Measurements from ENCODE around the gene IGF1R. TPM values are rescaled to one million over a fixed set of nuclear protein-coding genes. Genes with fewer than 3 reads are reported as not detected.

The IGF1R gene
- total RNA-seq, 1 experiment from 2014 or later, result 71.3 TPM

GRCh38 chr15:98799461-98800390 lies 151.4 kb downstream of the IGF1R start:
- no peak overlapping the region for H2AFZ ChIP-seq
- DNase-seq, result peak; percentile 39 to 68
- peaks cover 68% of the 10 kb centered on the region for H3K4me1 ChIP-seq (replicated peaks; ENCODE audit: insufficient read depth)
- H3K79me2 ChIP-seq (ENCODE audit: low read depth), result peaks cover 78% of the 10 kb centered on the region
- peaks cover 7% of the 10 kb centered on the region for H4K20me1 ChIP-seq (ENCODE audit: insufficient read depth)
- no peaks in the 10 kb centered on the region for H3K27me3 ChIP-seq (ENCODE audit: insufficient read depth, low read depth)
- no TSS peak for BruUV-seq (replicated peaks)
- H3K36me3 ChIP-seq (ENCODE audit: low read depth), result no peaks in the 10 kb centered on the region
- ChIA-PET CTCF (interaction anchor here (0.5 to 0.9 kb wide), 5 partner anchors 20 to 260 kb away, joined by 3 to 6 read pairs (median 4); no protein-coding TSS in a partner anchor), POLR2A (ENCODE audit: unreplicated experiment) (no interaction called here)
- no peaks in the 10 kb centered on the region for H3K9me3 ChIP-seq (ENCODE audit: insufficient read depth, low read depth)
- intact Hi-C loops (cut with micrococcal nuclease; ENCODE audit: unreplicated experiment), result loop anchor here (1.0 to 2.0 kb wide), 3 partner anchors 54 to 97 kb away; no protein-coding TSS in a partner anchor
- no peaks in the 10 kb centered on the region for H3K9me2 ChIP-seq (ENCODE audit: insufficient read depth)
- peaks cover 56% of the 10 kb centered on the region for H3F3A ChIP-seq (ENCODE audit: insufficient read depth, low read depth)
- no peak for TF ChIP-seq CTCF (conservative IDR thresholded peaks at IDR 0.05)
- TF ChIP-seq EZH2 (IDR thresholded peaks at IDR 0.05; ENCODE audit: low read depth), result no peak
- H3K27ac ChIP-seq, result peak overlapping the region; percentile 85
- H3K4me2 ChIP-seq, result peak overlapping the region; percentile 82
- H3K4me3 ChIP-seq, result peak overlapping the region; percentile 49

GRCh38 chr15:98800437-98801233 lies 152.3 kb downstream of the IGF1R start:
- H3K9me2 ChIP-seq (ENCODE audit: insufficient read depth), result no peaks in the 10 kb centered on the region
- TF ChIP-seq EZH2 (IDR thresholded peaks at IDR 0.05; ENCODE audit: low read depth) (no peak), CTCF (conservative IDR thresholded peaks at IDR 0.05) (no peak)
- H3K36me3 ChIP-seq (ENCODE audit: low read depth), result no peaks in the 10 kb centered on the region
- H3K9me3 ChIP-seq (ENCODE audit: insufficient read depth, low read depth), result no peaks in the 10 kb centered on the region
- no peaks in the 10 kb centered on the region for H3K27me3 ChIP-seq (ENCODE audit: insufficient read depth, low read depth)
- peak overlapping the region; percentile 85 for H3K27ac ChIP-seq
- no TSS peak for BruUV-seq (replicated peaks)
- H3K4me3 ChIP-seq, result peak overlapping the region; percentile 49; the same call in 1 of the 2 replicates
- H3K4me2 ChIP-seq, result peak overlapping the region; percentile 82
- ChIA-PET CTCF (interaction anchor here (0.7 kb wide), 1 partner anchor 110 kb away, joined by 4 read pairs; no protein-coding TSS in a partner anchor), POLR2A (ENCODE audit: unreplicated experiment) (no interaction called here)
- H3K79me2 ChIP-seq (ENCODE audit: low read depth), result peaks cover 84% of the 10 kb centered on the region
- peaks cover 67% of the 10 kb centered on the region for H3K4me1 ChIP-seq (replicated peaks; ENCODE audit: insufficient read depth)
- H3F3A ChIP-seq (ENCODE audit: insufficient read depth, low read depth), result peaks cover 56% of the 10 kb centered on the region
- H2AFZ ChIP-seq, result no peak overlapping the region
- intact Hi-C loops (cut with micrococcal nuclease; ENCODE audit: unreplicated experiment), result loop anchor here (1.0 to 2.0 kb wide), 3 partner anchors 53 to 96 kb away; no protein-coding TSS in a partner anchor
- peaks cover 11% of the 10 kb centered on the region for H4K20me1 ChIP-seq (ENCODE audit: insufficient read depth)
- DNase-seq, result peak; percentile 50 to 81

GRCh38 chr15:98801234-98801561 lies 152.9 kb downstream of the IGF1R start:
- no peaks in the 10 kb centered on the region for H3K9me2 ChIP-seq (ENCODE audit: insufficient read depth)
- peaks cover 84% of the 10 kb centered on the region for H3K79me2 ChIP-seq (ENCODE audit: low read depth)
- CTCF ChIA-PET, result no interaction called here
- no TSS peak for BruUV-seq (replicated peaks)
- H3K4me2 ChIP-seq, result peak overlapping the region; percentile 82
- peaks cover 67% of the 10 kb centered on the region for H3K4me1 ChIP-seq (replicated peaks; ENCODE audit: insufficient read depth)
- TF ChIP-seq CTCF (conservative IDR thresholded peaks at IDR 0.05) (no peak), EZH2 (IDR thresholded peaks at IDR 0.05; ENCODE audit: low read depth) (no peak)
- no peaks in the 10 kb centered on the region for H3K36me3 ChIP-seq (ENCODE audit: low read depth)
- H4K20me1 ChIP-seq (ENCODE audit: insufficient read depth), result peaks cover 11% of the 10 kb centered on the region
- H3K4me3 ChIP-seq, result peak overlapping the region; percentile 49; the same call in 1 of the 2 replicates
- H2AFZ ChIP-seq, result no peak overlapping the region
- H3K27ac ChIP-seq, result peak overlapping the region; percentile 85
- POLR2A ChIA-PET (ENCODE audit: unreplicated experiment), result no interaction called here
- intact Hi-C loops (cut with micrococcal nuclease; ENCODE audit: unreplicated experiment), result loop anchor here (2.0 kb wide), 1 partner anchor 96 kb away; no protein-coding TSS in a partner anchor
- no peak for DNase-seq
- no peaks in the 10 kb centered on the region for H3K9me3 ChIP-seq (ENCODE audit: insufficient read depth, low read depth)
- H3F3A ChIP-seq (ENCODE audit: insufficient read depth, low read depth), result peaks cover 56% of the 10 kb centered on the region
- H3K27me3 ChIP-seq (ENCODE audit: insufficient read depth, low read depth), result no peaks in the 10 kb centered on the region
